ENCODE measurements around the gene RHOBTB3.
"Not testable (repeated sequence)": the region's sequence is repeated elsewhere in the genome, so short reads cannot be mapped to it uniquely, and the experiment has no call there.

RHOBTB3 gene

DNA sequence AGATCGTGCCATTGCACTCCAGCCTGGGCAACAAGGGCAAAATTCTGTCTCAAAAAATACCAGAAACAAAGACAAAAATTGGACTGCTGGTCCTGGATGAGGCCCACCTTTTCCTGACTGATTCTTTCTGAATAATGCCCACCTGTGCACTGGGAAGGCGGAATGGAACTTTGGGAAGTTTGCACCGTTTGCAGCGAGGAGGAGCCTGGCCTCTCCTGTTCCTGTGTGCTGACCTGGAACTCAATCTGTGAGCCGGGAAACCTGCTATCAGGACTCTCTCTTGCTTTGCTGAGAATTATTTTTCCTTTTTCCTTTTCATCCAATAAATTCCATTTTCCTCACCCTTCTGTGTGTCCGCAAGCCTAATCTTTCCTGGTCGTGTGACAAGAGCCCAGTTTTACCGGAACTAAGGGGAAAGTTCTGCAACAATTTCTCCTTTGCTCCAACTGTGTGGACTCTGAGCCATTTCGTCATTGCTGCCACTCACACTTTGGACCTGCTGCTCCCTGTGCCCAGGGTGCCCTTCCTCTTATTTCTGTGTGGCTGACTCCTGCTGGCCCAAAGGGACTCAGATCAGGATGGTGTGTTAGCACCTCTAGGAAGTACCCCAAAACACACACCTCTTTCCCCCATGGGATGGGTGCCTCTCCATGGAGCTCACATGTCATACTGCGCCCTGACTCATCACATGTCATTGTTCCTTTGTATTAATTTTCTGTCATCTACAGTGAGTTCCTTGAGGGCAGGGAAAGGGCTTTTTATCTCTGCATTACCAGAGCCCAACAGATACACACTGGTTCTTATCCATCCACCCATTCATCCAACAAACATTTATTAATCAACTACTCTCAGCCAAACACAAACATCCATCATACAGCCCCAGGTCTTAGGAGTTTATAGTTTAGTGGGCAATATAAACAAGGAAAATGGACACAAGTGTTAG, 96.1 kb downstream of the RHOBTB3 start:
- no peak for TF ChIP-seq ZNF274 (IDR thresholded peaks at IDR 0.05; ENCODE audit: low read depth, low read length)
- H3K4me3 ChIP-seq (ENCODE audit: low read length) = no peak overlapping the region

DNA sequence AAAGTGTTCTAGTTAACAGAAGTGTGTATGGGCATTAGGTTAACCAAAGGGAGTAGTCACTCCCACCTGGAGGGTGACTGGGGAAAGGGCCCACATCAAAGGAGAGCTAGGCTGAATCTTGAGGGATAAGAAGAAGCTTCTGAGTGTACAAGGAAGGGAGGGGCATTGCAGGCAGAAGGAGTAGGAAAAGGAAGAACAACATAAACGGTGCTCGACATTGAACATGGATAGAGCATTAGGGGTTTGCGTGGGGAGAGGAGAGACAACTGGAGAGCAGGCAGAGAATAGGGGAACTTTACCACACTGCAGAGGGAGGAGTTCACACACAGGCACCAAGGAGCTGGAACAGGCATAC, 96.7 kb downstream of the RHOBTB3 start:
- no peak overlapping the region for H3K4me3 ChIP-seq (ENCODE audit: low read length)
- no peak for TF ChIP-seq ZNF274 (IDR thresholded peaks at IDR 0.05; ENCODE audit: low read depth, low read length)

DNA sequence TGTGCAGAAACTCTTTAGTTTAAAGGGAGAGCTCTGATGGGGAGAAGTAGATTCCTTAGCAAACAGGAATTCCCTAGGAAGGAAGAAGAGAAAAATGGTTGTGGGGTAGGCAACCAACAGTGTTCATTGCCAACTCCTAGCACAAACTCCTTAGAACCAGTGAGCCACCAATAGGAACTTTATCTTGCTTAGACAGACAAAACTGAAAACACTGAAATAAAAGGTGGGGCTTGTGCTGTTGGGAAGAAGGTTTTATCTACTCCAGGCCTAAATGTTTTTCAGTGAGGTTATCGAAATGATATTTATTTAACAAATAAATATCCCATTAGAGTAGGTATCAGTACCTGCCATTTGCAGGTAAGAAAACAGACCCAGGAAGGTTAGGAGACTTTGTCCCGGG, 99.1 kb downstream of the RHOBTB3 start:
- no peak overlapping the region for H3K4me3 ChIP-seq (ENCODE audit: low read length)
- no peak for TF ChIP-seq ZNF274 (IDR thresholded peaks at IDR 0.05; ENCODE audit: low read depth, low read length)

DNA sequence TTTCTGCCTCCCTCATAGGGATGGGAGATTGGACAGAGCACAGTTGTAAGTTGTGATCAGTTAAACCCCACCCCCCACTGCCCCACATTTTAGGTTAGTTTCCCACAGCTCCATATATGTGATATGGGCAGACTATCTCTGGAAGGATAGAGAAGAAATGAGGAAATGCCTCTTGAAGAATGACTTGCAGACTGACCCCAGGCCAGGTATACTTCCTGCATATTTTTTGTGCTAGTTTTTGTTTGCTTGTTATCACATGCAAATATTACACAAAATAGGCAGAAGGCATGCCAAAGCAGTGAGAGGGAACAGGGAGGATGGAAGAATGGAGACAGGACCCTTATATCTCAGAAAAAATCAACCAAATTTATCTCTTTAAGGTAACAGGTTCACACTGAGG, 101.5 kb downstream of the RHOBTB3 start:
- no peak for TF ChIP-seq ZNF274 (IDR thresholded peaks at IDR 0.05; ENCODE audit: low read depth, low read length)
- no peak overlapping the region for H3K4me3 ChIP-seq (ENCODE audit: low read length)

DNA sequence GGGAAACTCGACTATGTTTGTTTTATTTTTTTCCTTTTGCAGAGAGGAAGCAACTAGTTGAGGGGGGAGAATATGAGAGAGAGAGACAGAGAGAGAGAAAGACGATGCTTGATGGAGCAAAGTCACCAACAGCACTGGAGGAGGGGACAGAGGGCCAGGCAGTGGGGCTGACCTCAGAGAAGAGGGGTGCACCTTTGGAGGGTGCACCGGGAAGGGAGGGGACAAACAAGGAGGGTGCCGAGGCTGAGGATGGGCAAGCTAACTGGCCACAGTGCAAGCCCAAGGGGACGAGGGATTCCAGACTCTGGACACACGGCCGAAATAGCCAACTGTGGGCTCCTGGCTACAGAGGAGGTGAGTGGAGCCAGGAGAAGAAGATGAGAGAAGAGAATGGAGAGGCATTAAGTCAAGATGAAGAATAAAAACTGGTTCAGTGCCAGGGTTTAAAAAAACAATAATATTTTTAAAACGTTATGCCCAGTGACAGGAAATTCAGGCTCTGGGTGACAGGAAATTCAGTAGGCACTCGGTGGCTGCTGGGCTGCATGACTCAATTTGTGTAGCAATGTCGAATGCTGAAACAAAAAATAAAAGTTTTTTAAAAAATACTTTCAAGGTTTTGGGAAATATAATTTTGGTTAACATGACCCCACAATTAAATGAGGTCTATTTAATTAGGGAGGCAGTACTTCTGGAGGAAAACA, 104.7 kb downstream of the RHOBTB3 start:
- H3K4me3 ChIP-seq (ENCODE audit: low read length) = peak overlapping the region; percentile 75
- TF ChIP-seq ZNF274 (IDR thresholded peaks at IDR 0.05; ENCODE audit: low read depth, low read length) = no peak

DNA sequence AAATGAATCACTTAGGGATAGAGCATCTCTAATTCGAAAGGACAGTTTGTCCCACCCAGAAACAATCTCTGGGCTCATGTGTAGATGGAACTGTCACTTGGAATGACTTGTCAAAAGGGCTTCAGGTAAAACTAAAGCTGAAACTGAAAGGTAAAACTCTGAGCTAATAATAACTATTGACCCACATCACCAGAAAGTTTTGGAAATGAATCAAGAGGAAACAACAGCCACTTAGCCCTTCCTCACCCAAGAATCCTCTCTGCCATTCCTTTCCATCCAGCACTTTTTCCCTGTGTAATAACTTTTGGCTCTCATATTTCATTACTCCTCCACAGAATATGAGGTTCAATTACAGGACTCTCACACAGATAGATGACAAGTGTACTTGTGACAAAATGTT, 105.4 kb downstream of the RHOBTB3 start:
- H3K4me3 ChIP-seq (ENCODE audit: low read length) = no peak overlapping the region
- no peak for TF ChIP-seq ZNF274 (IDR thresholded peaks at IDR 0.05; ENCODE audit: low read depth, low read length)

DNA sequence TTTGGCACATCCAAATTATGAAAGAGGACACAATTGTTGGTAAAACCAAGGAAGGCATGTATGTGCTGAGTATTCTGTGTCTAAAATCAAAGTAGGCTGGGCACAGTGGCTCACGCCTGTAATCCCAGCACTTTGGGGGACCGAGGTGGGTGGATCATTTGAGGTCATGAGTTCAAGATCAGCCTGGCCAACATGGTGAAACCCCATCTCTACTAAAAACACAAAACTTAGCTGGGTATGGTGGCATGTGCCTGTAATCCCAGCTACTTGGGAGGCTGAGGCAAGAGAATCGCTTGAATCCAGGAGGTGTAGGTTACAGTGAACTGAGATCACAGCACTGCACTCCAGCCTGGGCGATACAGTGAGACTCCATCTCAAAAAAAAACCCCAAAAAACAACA, 105.8 kb downstream of the RHOBTB3 start:
- H3K4me3 ChIP-seq (ENCODE audit: low read length) = not testable (repeated sequence)

DNA sequence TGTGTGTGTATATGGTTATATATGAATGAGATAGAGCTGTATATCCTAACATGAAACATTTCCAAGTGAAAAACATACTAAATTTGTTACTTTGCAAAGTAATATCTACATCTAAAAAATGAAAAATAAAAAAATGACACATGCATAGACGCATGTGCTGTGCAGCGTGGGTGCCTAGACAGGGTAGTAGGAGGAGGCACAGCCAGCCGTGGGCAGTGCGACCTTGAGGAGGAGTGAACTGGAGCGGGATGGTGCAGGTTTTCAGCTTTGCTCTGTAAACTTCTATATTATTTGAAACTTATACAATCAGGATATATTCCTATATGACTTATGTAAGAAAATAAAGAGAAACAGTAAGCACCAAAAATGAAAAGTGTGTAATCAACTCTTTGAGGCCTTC, 106.4 kb downstream of the RHOBTB3 start:
- no peak for TF ChIP-seq ZNF274 (IDR thresholded peaks at IDR 0.05; ENCODE audit: low read depth, low read length)
- no peak overlapping the region for H3K4me3 ChIP-seq (ENCODE audit: low read length)

DNA sequence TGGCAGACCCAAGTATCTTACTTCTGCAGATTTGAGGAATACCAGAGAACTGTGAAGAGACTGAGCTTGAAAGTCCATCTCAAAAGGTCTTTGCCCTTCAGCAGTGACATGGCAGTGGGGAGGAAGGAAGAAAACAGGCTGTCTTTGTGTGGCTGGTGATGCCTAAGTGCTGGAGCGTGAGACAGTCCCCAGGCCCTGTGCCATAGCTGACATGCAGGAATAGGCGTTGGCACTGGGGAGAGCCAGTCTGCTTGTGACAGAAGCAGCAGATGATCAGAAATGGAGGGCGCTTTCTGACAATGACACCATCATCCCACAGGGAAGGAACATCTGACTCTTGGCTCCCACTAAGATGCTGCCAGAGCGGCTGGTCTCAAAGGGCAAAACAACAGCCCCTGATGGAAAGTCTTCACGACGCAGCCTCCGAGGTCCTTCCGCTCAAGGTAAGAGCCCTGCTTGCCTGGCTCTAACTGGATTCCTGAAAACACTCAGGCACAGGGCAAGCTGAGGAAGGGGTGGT, 106.9 kb downstream of the RHOBTB3 start:
- no peak for TF ChIP-seq ZNF274 (IDR thresholded peaks at IDR 0.05; ENCODE audit: low read depth, low read length)
- no peak overlapping the region for H3K4me3 ChIP-seq (ENCODE audit: low read length)

DNA sequence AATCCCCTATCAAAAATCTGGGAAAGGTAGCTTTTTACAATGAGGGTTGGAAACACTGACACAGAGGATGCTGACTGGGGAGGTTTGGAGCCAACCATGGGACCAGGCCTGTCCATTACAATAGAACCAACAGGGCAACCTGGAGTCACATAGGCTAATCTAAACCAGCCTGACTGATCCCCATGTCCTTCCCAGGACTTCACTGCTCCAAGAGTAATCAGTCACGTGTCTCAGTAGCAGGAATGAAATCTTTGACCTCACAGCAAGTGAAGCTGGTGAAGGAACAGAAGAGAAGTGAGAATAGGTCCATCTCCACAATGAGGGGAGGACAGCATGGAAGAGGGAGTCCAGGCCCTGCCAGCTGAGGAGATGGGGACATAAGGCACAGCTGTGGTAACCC, 107.4 kb downstream of the RHOBTB3 start:
- no peak for TF ChIP-seq ZNF274 (IDR thresholded peaks at IDR 0.05; ENCODE audit: low read depth, low read length)

DNA sequence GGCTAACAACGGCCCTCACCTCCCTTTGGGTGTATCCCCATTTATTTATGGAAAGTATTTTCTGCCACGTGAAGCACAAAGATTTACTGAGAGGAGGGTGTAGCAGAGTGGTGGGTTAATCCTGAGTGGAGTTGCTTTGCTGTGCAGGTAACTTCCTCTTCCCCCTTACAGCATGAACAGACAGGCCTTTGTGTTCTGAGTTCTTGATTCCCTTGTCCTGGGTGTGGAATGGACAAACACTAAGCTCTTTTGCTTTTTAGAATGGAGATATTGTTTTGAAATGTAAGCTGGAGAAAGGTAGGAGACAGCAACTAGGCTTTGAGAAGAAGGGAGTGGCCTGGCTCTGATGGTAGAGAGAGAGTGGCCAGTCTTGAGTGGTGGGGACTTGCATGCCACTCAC, 108.5 kb downstream of the RHOBTB3 start:
- no peak overlapping the region for H3K4me3 ChIP-seq (ENCODE audit: low read length)
- TF ChIP-seq ZNF274 (IDR thresholded peaks at IDR 0.05; ENCODE audit: low read depth, low read length) = no peak

More for the DNA sequence above, 107.4 kb downstream of the RHOBTB3 start:
- H3K4me3 ChIP-seq (ENCODE audit: low read length) = no peak overlapping the region

DNA sequence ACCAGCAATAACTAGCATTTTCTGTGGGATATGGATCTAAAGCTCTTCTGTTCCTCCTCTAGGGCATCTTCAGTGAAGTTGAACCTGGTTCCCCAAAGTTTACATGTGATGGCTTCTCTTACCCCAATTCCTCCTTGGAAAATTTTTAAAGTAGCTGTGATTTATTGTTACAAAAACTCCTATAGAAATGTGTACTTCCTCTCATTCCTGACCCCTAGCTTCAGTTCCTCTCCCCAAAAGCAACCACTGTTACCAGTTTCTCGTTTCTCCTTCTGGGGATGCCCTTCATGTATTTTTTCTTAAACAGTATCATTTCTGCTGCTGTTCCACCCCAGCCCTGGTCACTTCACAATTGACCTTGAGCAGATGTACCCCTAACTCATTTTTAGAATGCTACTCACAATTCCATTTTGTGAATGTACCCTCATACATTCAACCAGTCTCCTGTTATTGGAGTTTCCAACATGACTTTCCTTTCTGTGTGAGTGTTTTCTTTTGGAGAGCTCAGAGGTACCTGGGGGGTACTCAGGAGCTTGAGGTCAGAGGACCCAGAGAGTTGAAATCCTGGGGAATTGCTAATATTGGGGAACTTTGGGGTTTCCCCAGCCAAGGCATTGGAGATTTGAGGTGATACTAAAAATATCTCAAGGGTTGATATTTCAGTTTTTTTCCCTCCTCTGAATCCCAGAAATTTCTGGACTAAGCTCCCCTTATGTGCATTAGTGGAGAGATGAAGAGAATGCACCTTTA, 110.0 kb downstream of the RHOBTB3 start:
- no peak for TF ChIP-seq ZNF274 (IDR thresholded peaks at IDR 0.05; ENCODE audit: low read depth, low read length)
- no peak overlapping the region for H3K4me3 ChIP-seq (ENCODE audit: low read length)

DNA sequence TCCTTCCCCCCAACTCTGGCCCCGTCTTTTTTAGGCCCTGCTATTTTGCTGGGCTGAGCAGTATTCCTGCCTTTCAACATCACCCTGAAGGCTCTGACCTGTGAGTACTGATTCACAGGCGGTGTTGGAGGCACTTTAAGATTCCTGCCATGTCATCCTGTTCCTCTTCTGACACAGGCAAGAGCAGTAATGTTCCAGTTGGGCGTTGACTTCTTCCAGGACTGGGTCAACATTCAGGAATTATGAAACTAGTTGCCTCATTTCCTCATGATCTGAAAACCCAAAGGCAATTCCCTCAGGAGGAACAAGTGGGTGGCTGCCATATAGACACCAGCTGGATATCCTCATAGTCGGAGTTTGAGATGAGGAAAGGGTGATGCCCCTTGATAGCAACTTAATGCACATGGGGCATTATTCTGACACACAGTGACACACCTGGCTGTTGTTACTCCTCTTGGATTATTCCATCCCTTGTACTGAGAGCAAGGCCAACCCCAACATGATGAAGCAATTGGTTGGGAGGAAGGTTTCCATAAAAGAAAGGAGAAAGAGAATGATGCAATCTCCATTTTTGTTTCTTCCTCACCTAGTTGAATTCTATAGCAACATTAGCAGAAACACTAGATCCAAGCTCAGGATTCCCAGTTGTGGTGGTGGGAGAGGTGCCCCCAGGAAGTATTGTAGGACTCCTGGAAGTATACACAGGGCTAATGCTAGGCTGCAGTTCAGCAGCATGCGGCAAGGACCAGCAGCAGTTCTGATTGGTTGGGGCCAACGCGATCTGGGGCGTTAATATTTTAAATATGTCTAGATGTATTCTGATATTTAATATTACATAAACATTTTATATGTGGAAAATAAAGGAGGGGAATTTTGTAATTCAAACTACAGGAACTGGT, 111.0 kb downstream of the RHOBTB3 start:
- TF ChIP-seq ZNF274 (IDR thresholded peaks at IDR 0.05; ENCODE audit: low read depth, low read length) = no peak
- no peak overlapping the region for H3K4me3 ChIP-seq (ENCODE audit: low read length)
